ENCODE data around the gene TACSTD2. TPM values are rescaled to one million over a fixed set of nuclear protein-coding genes. Genes with fewer than 3 reads are reported as not detected.

The TACSTD2 gene
- total RNA-seq, 1 donor from 2014 or later = not detected

DNA sequence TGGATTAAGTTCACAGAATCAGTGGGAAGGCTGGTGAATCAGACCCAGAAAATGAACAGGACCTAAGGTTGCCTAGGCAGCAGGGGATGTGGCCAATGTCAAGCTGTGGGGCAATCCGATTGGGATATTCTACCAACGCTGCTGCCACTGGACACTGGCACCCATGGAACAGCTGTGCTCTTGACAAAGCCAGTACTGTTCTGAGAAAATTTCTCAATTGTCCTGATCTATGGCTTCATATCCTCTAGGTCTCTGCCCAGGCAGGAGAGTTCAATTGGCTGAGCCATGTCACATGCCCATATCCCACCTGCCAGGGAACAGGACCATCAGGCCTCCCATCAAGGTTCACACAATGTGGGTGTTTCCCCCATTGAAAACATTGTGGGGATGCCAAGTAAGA is 6.2 kb downstream of the TACSTD2 start:
- no peak overlapping the region for H3K27ac Mint-ChIP-seq
- H3K27me3 ChIP-seq = peaks cover 15% of the 10 kb centered on the region

DNA sequence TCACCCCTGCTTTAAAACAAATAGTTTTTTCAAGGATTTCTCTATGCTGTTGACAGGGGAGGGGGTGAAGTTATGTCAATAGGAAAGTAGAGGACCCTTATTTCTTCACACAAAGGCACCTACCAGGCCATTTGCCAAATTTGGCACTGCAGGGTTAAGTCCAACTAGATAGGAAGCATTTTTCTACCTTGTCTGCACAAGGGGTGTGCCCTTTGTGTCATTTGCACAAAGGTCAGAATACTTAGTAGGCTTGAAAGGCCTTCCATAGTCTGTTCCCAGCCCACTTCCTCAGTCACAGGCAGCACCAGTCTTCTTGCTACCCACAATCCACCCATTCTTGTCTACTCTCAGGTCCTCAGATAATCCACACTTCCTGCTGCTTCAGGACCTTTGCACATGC is 7.0 kb downstream of the TACSTD2 start:
- Histone ChIP-seq H3K4me2 (no peak overlapping the region), H3K4me1 (peaks cover 25% of the 10 kb centered on the region), H3K4me3 (no peak overlapping the region), H3K27ac (no peak overlapping the region), H3K27me3 (peaks cover 7% of the 10 kb centered on the region), H3K36me3 (no peaks in the 10 kb centered on the region), H4K20me1 (ENCODE audit: low read depth) (no peaks in the 10 kb centered on the region), H2AFZ (replicated peaks) (no peak overlapping the region), H3K9me3 (ENCODE audit: low read depth) (no peaks in the 10 kb centered on the region), H3K9ac (no peak overlapping the region), H3F3A (ENCODE audit: low read depth) (peaks cover 15% of the 10 kb centered on the region), H3K79me2 (ENCODE audit: low read depth) (no peaks in the 10 kb centered on the region)
- Mint-ChIP-seq H3K4me3 (no peak overlapping the region), H3K27ac (no peak overlapping the region), H3K9me3 (peaks cover 2% of the 10 kb centered on the region), H3K27me3 (ENCODE audit: insufficient read depth, low read depth) (peaks cover 6% of the 10 kb centered on the region), H3K36me3 (no peaks in the 10 kb centered on the region), H3K4me1 (peaks cover 27% of the 10 kb centered on the region)
- TF ChIP-seq, protein P1, sequence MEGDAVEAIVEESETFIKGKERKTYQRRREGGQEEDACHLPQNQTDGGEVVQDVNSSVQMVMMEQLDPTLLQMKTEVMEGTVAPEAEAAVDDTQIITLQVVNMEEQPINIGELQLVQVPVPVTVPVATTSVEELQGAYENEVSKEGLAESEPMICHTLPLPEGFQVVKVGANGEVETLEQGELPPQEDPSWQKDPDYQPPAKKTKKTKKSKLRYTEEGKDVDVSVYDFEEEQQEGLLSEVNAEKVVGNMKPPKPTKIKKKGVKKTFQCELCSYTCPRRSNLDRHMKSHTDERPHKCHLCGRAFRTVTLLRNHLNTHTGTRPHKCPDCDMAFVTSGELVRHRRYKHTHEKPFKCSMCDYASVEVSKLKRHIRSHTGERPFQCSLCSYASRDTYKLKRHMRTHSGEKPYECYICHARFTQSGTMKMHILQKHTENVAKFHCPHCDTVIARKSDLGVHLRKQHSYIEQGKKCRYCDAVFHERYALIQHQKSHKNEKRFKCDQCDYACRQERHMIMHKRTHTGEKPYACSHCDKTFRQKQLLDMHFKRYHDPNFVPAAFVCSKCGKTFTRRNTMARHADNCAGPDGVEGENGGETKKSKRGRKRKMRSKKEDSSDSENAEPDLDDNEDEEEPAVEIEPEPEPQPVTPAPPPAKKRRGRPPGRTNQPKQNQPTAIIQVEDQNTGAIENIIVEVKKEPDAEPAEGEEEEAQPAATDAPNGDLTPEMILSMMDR (IDR thresholded peaks at IDR 0.05) = no peak
- no peak for TF ChIP-seq EZH2 (IDR thresholded peaks at IDR 0.05)
- no peak for TF ChIP-seq EZH2phosphoT487 (IDR thresholded peaks at IDR 0.05)
- no peak for DNase-seq (ENCODE audit: low spot score)

More for the DNA sequence above, 6.2 kb downstream of the TACSTD2 start:
- H3K27me3 Mint-ChIP-seq (ENCODE audit: insufficient read depth, low read depth) = peaks cover 12% of the 10 kb centered on the region
- Histone ChIP-seq H3K36me3 (no peaks in the 10 kb centered on the region), H3K9ac (no peak overlapping the region), H2AFZ (replicated peaks) (no peak overlapping the region), H3K79me2 (ENCODE audit: low read depth) (no peaks in the 10 kb centered on the region), H3K9me3 (ENCODE audit: low read depth) (no peaks in the 10 kb centered on the region), H3K27ac (no peak overlapping the region), H3F3A (ENCODE audit: low read depth) (peaks cover 10% of the 10 kb centered on the region), H3K4me3 (no peak overlapping the region), H4K20me1 (ENCODE audit: low read depth) (no peaks in the 10 kb centered on the region), H3K4me2 (no peak overlapping the region), H3K4me1 (peaks cover 25% of the 10 kb centered on the region)
- no peak for TF ChIP-seq EZH2 (IDR thresholded peaks at IDR 0.05)
- TF ChIP-seq EZH2phosphoT487 (IDR thresholded peaks at IDR 0.05) = no peak
- TF ChIP-seq, protein P1 (IDR thresholded peaks at IDR 0.05) = no peak
- DNase-seq (ENCODE audit: low spot score) = no peak
- peaks cover 8% of the 10 kb centered on the region for H3K9me3 Mint-ChIP-seq
- H3K4me1 Mint-ChIP-seq = peaks cover 27% of the 10 kb centered on the region
- peaks cover 3% of the 10 kb centered on the region for H3K36me3 Mint-ChIP-seq
- H3K4me3 Mint-ChIP-seq = no peak overlapping the region

DNA sequence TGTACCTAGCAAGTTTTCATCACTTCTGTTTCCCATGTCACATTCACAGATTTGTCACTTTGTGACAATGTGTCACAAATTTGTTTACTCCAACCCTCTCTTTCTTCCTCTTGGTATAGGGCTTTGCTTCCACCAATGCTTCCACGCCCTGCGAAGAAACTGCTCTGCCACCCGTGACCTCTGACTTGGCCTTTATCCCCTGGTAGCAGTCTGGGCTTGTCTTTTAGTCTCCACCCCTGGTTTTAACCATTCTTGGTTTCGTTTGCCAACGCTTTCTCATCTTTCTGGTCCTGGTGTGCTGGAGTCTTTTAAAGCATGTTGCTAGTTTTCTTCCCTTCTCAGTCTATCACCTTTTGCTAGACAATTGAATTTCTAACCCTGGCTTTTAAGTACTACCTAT is 8.1 kb downstream of the TACSTD2 start:
- Histone ChIP-seq H2AFZ (replicated peaks) (no peak overlapping the region), H3K79me2 (ENCODE audit: low read depth) (no peaks in the 10 kb centered on the region), H3K4me3 (no peak overlapping the region), H3K9ac (no peak overlapping the region), H4K20me1 (ENCODE audit: low read depth) (no peaks in the 10 kb centered on the region), H3K27ac (no peak overlapping the region), H3F3A (ENCODE audit: low read depth) (peaks cover 15% of the 10 kb centered on the region), H3K4me2 (no peak overlapping the region), H3K4me1 (peaks cover 25% of the 10 kb centered on the region), H3K27me3 (no peaks in the 10 kb centered on the region), H3K9me3 (ENCODE audit: low read depth) (no peaks in the 10 kb centered on the region), H3K36me3 (no peaks in the 10 kb centered on the region)
- DNase-seq (ENCODE audit: low spot score) = no peak
- Mint-ChIP-seq H3K27ac (no peak overlapping the region), H3K9me3 (peaks cover 2% of the 10 kb centered on the region), H3K27me3 (ENCODE audit: insufficient read depth, low read depth) (peaks cover 2% of the 10 kb centered on the region), H3K4me3 (no peak overlapping the region), H3K36me3 (no peaks in the 10 kb centered on the region), H3K4me1 (peaks cover 23% of the 10 kb centered on the region)
- TF ChIP-seq, protein P1 (IDR thresholded peaks at IDR 0.05) = no peak

Measured in neural progenitor cell (in vitro differentiated cells).